Smooth muscle cell (in vitro differentiated cells): ENCODE results near the gene PDE1A. TPM values are rescaled to one million over a fixed set of nuclear protein-coding genes. Genes with fewer than 3 reads are reported as not detected.

Source experiments
- DNase-seq: peaks from one replicate; lab custom pipeline; 2025; ENCODE audit not compliant: unreplicated experiment; lab: John Stamatoyannopoulos, UW
- H2AFZ ChIP-seq: fragments of 200-600 bp; sonication (generic); 2 replicates; pipeline ENCODE4 v1.6.0; 2016; ENCODE audit warnings: antibody characterized with exemption, low read depth, mild to moderate bottlenecking
- H3F3A ChIP-seq: fragments of 200-600 bp; sonication (generic); 2 replicates; pipeline ENCODE4 v1.6.0; 2017; ENCODE audit warnings: antibody characterized with exemption, low read depth
- H3K27ac ChIP-seq: fragments of 200-600 bp; sonication (generic); 2 replicates; pipeline ENCODE4 v1.5.1; 2016; ENCODE audit warnings: low read depth, mild to moderate bottlenecking
- H3K27me3 ChIP-seq: fragments of 200-600 bp; sonication (generic); 2 replicates; pipeline ENCODE4 v1.6.1; 2016; ENCODE audit warnings: low read depth, mild to moderate bottlenecking
- H3K36me3 ChIP-seq: fragments of 200-600 bp; sonication (generic); 2 replicates; pipeline ENCODE4 v1.5.1; 2016; ENCODE audit warnings: low read depth
- H3K4me1 ChIP-seq: fragments of 200-600 bp; sonication (generic); 2 replicates; pipeline ENCODE4 v1.5.1; 2016; ENCODE audit warnings: low read depth
- H3K4me2 ChIP-seq: fragments of 200-600 bp; sonication (generic); 2 replicates; pipeline ENCODE4 v1.6.0; 2016; ENCODE audit warnings: mild to moderate bottlenecking
- H3K4me3 ChIP-seq: fragments of 200-600 bp; sonication (generic); 2 replicates; pipeline ENCODE4 v1.5.1; 2016; ENCODE audit warnings: mild to moderate bottlenecking
- H3K79me2 ChIP-seq: fragments of 200-600 bp; sonication (generic); 2 replicates; pipeline ENCODE4 v1.6.0; 2016; ENCODE audit warnings: low read depth, mild to moderate bottlenecking
- H3K9ac ChIP-seq: fragments of 200-600 bp; sonication (generic); 2 replicates; pipeline ENCODE4 v1.6.0; 2016; ENCODE audit warnings: low read depth
- H3K9me3 ChIP-seq: fragments of 200-600 bp; sonication (generic); replicated peaks from 2 replicates; pipeline ENCODE4 v1.5.1; 2016; ENCODE audit warnings: low read depth
- H4K20me1 ChIP-seq: fragments of 200-600 bp; sonication (generic); 2 replicates; pipeline ENCODE4 v1.6.0; 2016; ENCODE audit warnings: low read depth
- CTCF ChIP-seq: fragments of 200-600 bp; sonication (generic); IDR thresholded peaks from 2 replicates; pipeline ENCODE4 v1.5.1; 2017; ENCODE audit warnings: borderline replicate concordance, mild to moderate bottlenecking, antibody characterized with exemption; ENCODE audit not compliant: insufficient read depth, poor library complexity, severe bottlenecking
- WGBS: methylation state at CpG from one replicate; pipeline ENCODE4 v1.1.7; 2016; ENCODE audit warnings: low lambda C conversion rate; 5-methylcytosine and 5-hydroxymethylcytosine counted together
- polyA plus RNA-seq: library from polyadenylated mRNA; unstranded; fragments of >200 nt; fragmentation: Nextera tagmentation; extraction: Ambion mirVana; gene quantifications from 2 replicates; pipeline ENCODE4 v1.2.1, GENCODE V29; 2016
- total RNA-seq: library from RNA; depleted of rRNA; stranded (reverse); fragments of >200 nt; gene quantifications from 2 replicates; pipeline ENCODE4 v1.2.3, GENCODE V29; 2014

The PDE1A gene
- total and polyA plus RNA-seq, 2 experiments from 2014 or later, result 0.58 to 0.96 TPM

DNA sequence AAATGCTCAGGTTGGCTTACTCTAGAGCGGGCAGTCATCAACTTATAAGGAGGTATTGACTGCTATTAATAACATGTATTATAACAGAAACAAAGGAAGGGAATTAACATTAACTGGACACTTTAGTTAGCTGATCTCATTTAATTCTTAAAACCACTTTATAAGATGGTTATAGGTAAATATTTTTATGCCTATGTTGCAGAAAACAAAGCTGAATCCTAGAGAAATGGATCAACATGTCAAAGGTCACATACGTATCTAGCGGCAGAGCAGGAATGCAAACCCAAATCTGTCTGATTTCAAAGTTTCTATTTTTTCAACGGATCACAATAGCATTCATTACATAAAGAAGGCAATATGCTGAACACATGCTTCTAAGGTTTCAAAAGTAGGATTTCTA, 200.0 kb downstream of the PDE1A start:
- no peak overlapping the region for H3K27ac ChIP-seq
- TF ChIP-seq CTCF, result no peak
- H3K9me3 ChIP-seq, result no peaks in the 10 kb centered on the region
- no peaks in the 10 kb centered on the region for H3K36me3 ChIP-seq
- H3K27me3 ChIP-seq, result no peaks in the 10 kb centered on the region
- H3F3A ChIP-seq, result no peaks in the 10 kb centered on the region
- H2AFZ ChIP-seq, result no peak overlapping the region
- no peaks in the 10 kb centered on the region for H3K4me1 ChIP-seq
- no peaks in the 10 kb centered on the region for H3K79me2 ChIP-seq
- H4K20me1 ChIP-seq, result no peaks in the 10 kb centered on the region
- no peak overlapping the region for H3K4me2 ChIP-seq
- H3K4me3 ChIP-seq, result no peak overlapping the region
- WGBS, result 94% methylated on average over 4 of the region's 4 CpGs
- H3K9ac ChIP-seq, result no peak overlapping the region
- no peak for DNase-seq

DNA sequence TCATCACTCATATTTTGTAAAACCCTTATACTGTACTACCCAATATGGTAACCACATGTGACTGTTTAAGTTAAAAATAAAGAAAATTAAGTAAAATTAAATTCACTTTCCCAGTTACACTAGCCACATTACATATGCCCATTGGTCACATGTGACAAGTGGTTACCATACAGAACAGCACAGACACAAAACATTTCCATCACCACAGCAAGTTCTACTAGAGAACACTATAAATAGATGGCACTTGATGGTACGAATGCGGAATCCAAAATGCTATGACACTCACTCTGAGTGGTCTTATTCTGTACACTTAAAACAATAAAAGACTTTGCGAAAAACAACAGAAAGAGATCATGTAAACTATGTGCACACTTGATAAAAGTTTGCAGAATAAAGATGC, 202.2 kb downstream of the PDE1A start:
- H3K27ac ChIP-seq, result no peak overlapping the region
- no peaks in the 10 kb centered on the region for H4K20me1 ChIP-seq
- no peaks in the 10 kb centered on the region for H3F3A ChIP-seq
- H3K79me2 ChIP-seq, result no peaks in the 10 kb centered on the region
- no peak overlapping the region for H3K4me3 ChIP-seq
- no peak for TF ChIP-seq CTCF
- no peaks in the 10 kb centered on the region for H3K36me3 ChIP-seq
- no peak overlapping the region for H3K4me2 ChIP-seq
- 95% methylated on average over 3 of the region's 3 CpGs for WGBS
- no peaks in the 10 kb centered on the region for H3K4me1 ChIP-seq
- no peak overlapping the region for H3K9ac ChIP-seq
- H3K27me3 ChIP-seq, result no peaks in the 10 kb centered on the region
- H2AFZ ChIP-seq, result no peak overlapping the region
- H3K9me3 ChIP-seq, result no peaks in the 10 kb centered on the region
- no peak for DNase-seq

GRCh38 chr2:182220998-182221397, 205.8 kb downstream of the PDE1A start:
- H3K9me3 ChIP-seq, result no peaks in the 10 kb centered on the region
- no peak overlapping the region for H3K27ac ChIP-seq
- H3K27me3 ChIP-seq, result no peaks in the 10 kb centered on the region
- H3K4me3 ChIP-seq, result no peak overlapping the region
- no peaks in the 10 kb centered on the region for H3K4me1 ChIP-seq
- H3F3A ChIP-seq, result no peaks in the 10 kb centered on the region
- no peaks in the 10 kb centered on the region for H3K36me3 ChIP-seq
- no peaks in the 10 kb centered on the region for H3K79me2 ChIP-seq
- H2AFZ ChIP-seq, result no peak overlapping the region
- no peaks in the 10 kb centered on the region for H4K20me1 ChIP-seq
- 57% methylated on average over 3 of the region's 3 CpGs for WGBS
- TF ChIP-seq CTCF, result no peak
- no peak overlapping the region for H3K9ac ChIP-seq
- no peak overlapping the region for H3K4me2 ChIP-seq
- no peak for DNase-seq

- Histone ChIP-seq H3F3A (no peaks in the 10 kb centered on the region), H4K20me1 (no peaks in the 10 kb centered on the region), H2AFZ (no peak overlapping the region), H3K4me1 (no peaks in the 10 kb centered on the region), H3K9me3 (no peaks in the 10 kb centered on the region), H3K36me3 (no peaks in the 10 kb centered on the region), H3K4me3 (no peak overlapping the region), H3K79me2 (no peaks in the 10 kb centered on the region), H3K9ac (no peak overlapping the region), H3K27ac (no peak overlapping the region), H3K27me3 (no peaks in the 10 kb centered on the region), H3K4me2 (no peak overlapping the region)
- DNase-seq, result no peak
- no peak for TF ChIP-seq CTCF
- WGBS, result 87% methylated on average over 1 of the region's 1 CpG
Observed at GRCh38 chr2:182220335-182220734, 206.5 kb downstream of the PDE1A start.
